ENCODE measurements around the gene SH2B3.

SH2B3 gene

GRCh38 chr12:111408116-111408440 lies 2.4 kb downstream of the SH2B3 start:
- H2AFZ ChIP-seq (ENCODE audit: low read length) = no peak overlapping the region
- no peaks in the 10 kb centered on the region for H3K9me3 ChIP-seq (ENCODE audit: insufficient read depth, low read depth, low read length)
- H3K4me1 ChIP-seq (ENCODE audit: insufficient read depth, low read length, poor library complexity, severe bottlenecking) = peaks cover 72% of the 10 kb centered on the region
- H3K4me3 ChIP-seq (ENCODE audit: low read length, poor library complexity, severe bottlenecking) = peak overlapping the region; percentile 97
- H3K27me3 ChIP-seq (ENCODE audit: insufficient read depth, low read length, poor library complexity, severe bottlenecking) = peaks cover 9% of the 10 kb centered on the region
- TF ChIP-seq EZH2phosphoT487 (IDR thresholded peaks at IDR 0.05; ENCODE audit: borderline replicate concordance) = no peak
- no peak for TF ChIP-seq CTCF (conservative IDR thresholded peaks at IDR 0.05; ENCODE audit: low read length)
- H3K36me3 ChIP-seq (ENCODE audit: insufficient read depth, low read length) = no peaks in the 10 kb centered on the region
- H3K79me2 ChIP-seq (ENCODE audit: insufficient read depth, low read length) = peaks cover 72% of the 10 kb centered on the region
- H3F3A ChIP-seq (ENCODE audit: low read depth) = 0 out of 2 replicates have a peak, but pooled peaks cover 2% of the 10 kb centered on the region
- peak overlapping the region; percentile 99 for H3K9ac ChIP-seq (ENCODE audit: low read depth, low read length, poor library complexity, severe bottlenecking)
- H3K9me2 ChIP-seq (replicated peaks; ENCODE audit: low read depth, low read length) = no peaks in the 10 kb centered on the region
- H3K4me2 ChIP-seq (ENCODE audit: low read depth, low read length, poor library complexity, severe bottlenecking) = peak overlapping the region; percentile 99
- peaks cover 68% of the 10 kb centered on the region for H4K20me1 ChIP-seq (ENCODE audit: insufficient read depth, low read length, poor library complexity, severe bottlenecking)

GRCh38 chr12:111408686-111409402 lies 3.1 kb downstream of the SH2B3 start:
- Histone ChIP-seq H3K9ac (ENCODE audit: low read depth, low read length, poor library complexity, severe bottlenecking) (peak overlapping the region; percentile 99), H3K9me3 (ENCODE audit: insufficient read depth, low read depth, low read length) (no peaks in the 10 kb centered on the region), H3K9me2 (replicated peaks; ENCODE audit: low read depth, low read length) (no peaks in the 10 kb centered on the region), H3F3A (ENCODE audit: low read depth) (0 out of 2 replicates have a peak, but pooled peaks cover 2% of the 10 kb centered on the region), H3K4me1 (ENCODE audit: insufficient read depth, low read length, poor library complexity, severe bottlenecking) (peaks cover 79% of the 10 kb centered on the region), H4K20me1 (ENCODE audit: insufficient read depth, low read length, poor library complexity, severe bottlenecking) (peaks cover 74% of the 10 kb centered on the region), H3K36me3 (ENCODE audit: insufficient read depth, low read length) (no peaks in the 10 kb centered on the region), H3K27me3 (ENCODE audit: insufficient read depth, low read length, poor library complexity, severe bottlenecking) (peaks cover 9% of the 10 kb centered on the region), H3K4me3 (ENCODE audit: low read length, poor library complexity, severe bottlenecking) (peak overlapping the region; percentile 97), H2AFZ (ENCODE audit: low read length) (no peak overlapping the region), H3K79me2 (ENCODE audit: insufficient read depth, low read length) (peaks cover 79% of the 10 kb centered on the region), H3K4me2 (ENCODE audit: low read depth, low read length, poor library complexity, severe bottlenecking) (peak overlapping the region; percentile 99)
- TF ChIP-seq CTCF (conservative IDR thresholded peaks at IDR 0.05; ENCODE audit: low read length) (no peak), EZH2phosphoT487 (IDR thresholded peaks at IDR 0.05; ENCODE audit: borderline replicate concordance) (no peak)

GRCh38 chr12:111409403-111409779 lies 3.7 kb downstream of the SH2B3 start:
- no peaks in the 10 kb centered on the region for H3K36me3 ChIP-seq (ENCODE audit: insufficient read depth, low read length)
- TF ChIP-seq EZH2phosphoT487 (IDR thresholded peaks at IDR 0.05; ENCODE audit: borderline replicate concordance) = no peak
- no peak for TF ChIP-seq CTCF (conservative IDR thresholded peaks at IDR 0.05; ENCODE audit: low read length)
- H3F3A ChIP-seq (ENCODE audit: low read depth) = 0 out of 2 replicates have a peak, but pooled peaks cover 2% of the 10 kb centered on the region
- H3K4me2 ChIP-seq (ENCODE audit: low read depth, low read length, poor library complexity, severe bottlenecking) = peak overlapping the region; percentile 99
- peak overlapping the region; percentile 99 for H3K9ac ChIP-seq (ENCODE audit: low read depth, low read length, poor library complexity, severe bottlenecking)
- H3K9me3 ChIP-seq (ENCODE audit: insufficient read depth, low read depth, low read length) = no peaks in the 10 kb centered on the region
- H3K4me1 ChIP-seq (ENCODE audit: insufficient read depth, low read length, poor library complexity, severe bottlenecking) = peaks cover 84% of the 10 kb centered on the region
- H3K27me3 ChIP-seq (ENCODE audit: insufficient read depth, low read length, poor library complexity, severe bottlenecking) = peaks cover 9% of the 10 kb centered on the region
- peak overlapping the region; percentile 97 for H3K4me3 ChIP-seq (ENCODE audit: low read length, poor library complexity, severe bottlenecking)
- H4K20me1 ChIP-seq (ENCODE audit: insufficient read depth, low read length, poor library complexity, severe bottlenecking) = peaks cover 80% of the 10 kb centered on the region
- peaks cover 85% of the 10 kb centered on the region for H3K79me2 ChIP-seq (ENCODE audit: insufficient read depth, low read length)
- no peaks in the 10 kb centered on the region for H3K9me2 ChIP-seq (replicated peaks; ENCODE audit: low read depth, low read length)
- no peak overlapping the region for H2AFZ ChIP-seq (ENCODE audit: low read length)
